K562 (cell line): ENCODE data around the gene PLEKHA8. TPM values are rescaled to one million over a fixed set of nuclear protein-coding genes. Genes with fewer than 3 reads are reported as not detected.

Experiments used
- ATF2 ChIP-seq: sonication (generic); formaldehyde crosslinking; IDR thresholded peaks from 2 replicates; pipeline ENCODE4 v1.8.1; 2022; ENCODE audit warnings: missing genetic modification reagents
- CBX2 ChIP-seq: fragments of 200-600 bp; sonication (generic); IDR thresholded peaks from one replicate; pipeline ENCODE4 v1.6.1; 2012; ENCODE audit warnings: mild to moderate bottlenecking, low read length, inconsistent platforms; ENCODE audit not compliant: insufficient read depth, poor library complexity, severe bottlenecking
- EP400 ChIP-seq: fragments of 450-650 bp; IDR thresholded peaks from 2 replicates; pipeline ENCODE4 v1.6.1; 2017; ENCODE audit warnings: antibody characterized with exemption, mild to moderate bottlenecking, moderate library complexity
- ERF ChIP-seq: fragments of 450-650 bp; formaldehyde crosslinking; IDR thresholded peaks from 2 replicates; pipeline ENCODE4 v1.4.0; 2020; ENCODE audit warnings: mild to moderate bottlenecking, mixed read lengths
- FOXJ3 ChIP-seq: sonication (generic); formaldehyde crosslinking; IDR thresholded peaks from 2 replicates; pipeline ENCODE4 v1.4.0; 2020; ENCODE audit warnings: mild to moderate bottlenecking, missing genetic modification reagents
- GABPB1 ChIP-seq: sonication (generic); formaldehyde crosslinking; IDR thresholded peaks from 2 replicates; pipeline ENCODE4 v1.8.0; 2022; ENCODE audit warnings: mild to moderate bottlenecking, missing genetic modification reagents
- GATA2 ChIP-seq: sonication (generic); formaldehyde crosslinking; IDR thresholded peaks from 2 replicates; pipeline ENCODE4 v1.4.0; 2020; ENCODE audit warnings: mild to moderate bottlenecking, missing genetic modification reagents
- HDAC6 ChIP-seq: IDR thresholded peaks from 2 replicates; pipeline ENCODE4 v1.6.1; 2012; ENCODE audit warnings: low read depth, mild to moderate bottlenecking, control low read depth, inconsistent platforms, low read length, moderate library complexity
- HDGF ChIP-seq: fragments of 450-650 bp; IDR thresholded peaks from 2 replicates; pipeline ENCODE4 v1.6.1; 2016
- HMGN3 ChIP-seq: IDR thresholded peaks from 2 replicates; pipeline ENCODE4 v1.6.1; 2011; ENCODE audit warnings: borderline replicate concordance, low read depth, mild to moderate bottlenecking, mixed read lengths, low read length; ENCODE audit not compliant: insufficient read length; ENCODE audit errors: extremely low read depth
- HNRNPUL1 ChIP-seq: fragments of 200-400 bp; formaldehyde crosslinking; IDR thresholded peaks from 2 replicates; pipeline ENCODE4 v1.6.1; 2017; ENCODE audit warnings: low read length
- LCOR ChIP-seq: sonication (generic); formaldehyde crosslinking; IDR thresholded peaks from 2 replicates; pipeline ENCODE4 v1.8.0; 2022; ENCODE audit warnings: mild to moderate bottlenecking, missing genetic modification reagents
- MCM3 ChIP-seq: fragments of 450-650 bp; IDR thresholded peaks from 2 replicates; pipeline ENCODE4 v1.6.1; 2016
- MEF2A ChIP-seq: IDR thresholded peaks from 2 replicates; pipeline ENCODE4 v1.6.1; 2011; ENCODE audit warnings: low read depth, mild to moderate bottlenecking, low read length, moderate library complexity; ENCODE audit not compliant: control insufficient read depth
- MTA1 ChIP-seq: fragments of 450-650 bp; IDR thresholded peaks from 2 replicates; pipeline ENCODE4 v1.6.1; 2017; ENCODE audit warnings: borderline replicate concordance
- NCOR1 ChIP-seq: fragments of 450-650 bp; IDR thresholded peaks from 2 replicates; pipeline ENCODE4 v1.6.1; 2016; ENCODE audit warnings: mild to moderate bottlenecking, moderate library complexity
- NFIC ChIP-seq: fragments of 450-650 bp; IDR thresholded peaks from 2 replicates; pipeline ENCODE4 v1.6.1; 2017; ENCODE audit warnings: mild to moderate bottlenecking, inconsistent platforms
- NFYB ChIP-seq: IDR thresholded peaks from 2 replicates; pipeline ENCODE4 v1.6.1; 2011; ENCODE audit warnings: mild to moderate bottlenecking, moderate library complexity; ENCODE audit not compliant: insufficient read length; ENCODE audit errors: extremely low read depth
- RBM39 ChIP-seq: fragments of 200-400 bp; formaldehyde crosslinking; optimal IDR thresholded peaks from 2 replicates; pipeline ENCODE3; 2018; ENCODE audit warnings: low read depth, low read length
- SNRNP70 ChIP-seq: fragments of 200-400 bp; formaldehyde crosslinking; optimal IDR thresholded peaks from 2 replicates; pipeline ENCODE3; 2017; ENCODE audit warnings: low read depth, low read length
- U2AF1 ChIP-seq: fragments of 200-400 bp; formaldehyde crosslinking; optimal IDR thresholded peaks from 2 replicates; pipeline ENCODE3; 2017; ENCODE audit warnings: mild to moderate bottlenecking, low read depth, low read length, moderate library complexity
- ZNF449 ChIP-seq: fragments of 250-450 bp; sonication (Bioruptor Pico); IDR thresholded peaks from 2 replicates; pipeline ENCODE4 v1.8.0; 2022; ENCODE audit warnings: moderate library complexity, mild to moderate bottlenecking, inconsistent platforms
- ZNF75A ChIP-seq: fragments of 450-650 bp; formaldehyde crosslinking; IDR thresholded peaks from 2 replicates; pipeline ENCODE4 v1.4.0; 2020; ENCODE audit warnings: mild to moderate bottlenecking
- ZNF79 ChIP-seq: fragments of 250-450 bp; sonication (Bioruptor Pico); IDR thresholded peaks from 2 replicates; pipeline ENCODE4 v1.4.0; 2020; ENCODE audit warnings: low read depth, mild to moderate bottlenecking, moderate library complexity
- polyA plus RNA-seq, 8 experiments: library from polyadenylated mRNA; depleted of rRNA in 4 of 8; stranded (reverse) in 5 of 8; unstranded in 3 of 8; fragments of >200 nt; fragmentation: Nextera tagmentation in 2 of 8; fragmentation: Illumina TruSeq in 1 of 8; extraction: Ambion mirVana in 2 of 8; extraction: Trizol in 1 of 8; gene quantifications; 2 replicates each; pipeline versions ENCODE4 v1.2.1 to v1.2.3, GENCODE V29; 2011 to 2014; ENCODE audit warnings: inconsistent platforms in 1 of 8, missing spikeins in 1 of 8
- total RNA-seq, 7 experiments: library from RNA; depleted of rRNA in 6 of 7; stranded (reverse); fragments of >200 nt in 6 of 7; fragmentation: Illumina TruSeq in 2 of 7; extraction: Trizol in 2 of 7; gene quantifications; 2 replicates each; pipeline versions ENCODE4 v1.2.1 to v1.2.3, GENCODE V29; 2011 to 2021; ENCODE audit warnings: low replicate concordance in 1 of 7
- TF ChIP-seq, protein P1 (sequence below): sonication (generic); formaldehyde crosslinking; IDR thresholded peaks from 2 replicates; pipeline ENCODE4 v1.8.0; 2022; ENCODE audit warnings: mild to moderate bottlenecking, low read depth, missing genetic modification reagents
- TF ChIP-seq, protein P2 (sequence below), 2 experiments: fragments of 450-650 bp; conservative IDR thresholded peaks; 2 replicates each; pipeline ENCODE4 v1.6.1; 2017; ENCODE audit warnings: mild to moderate bottlenecking in 2 of 2, moderate library complexity in 2 of 2

The PLEKHA8 gene
- total and polyA plus RNA-seq, 9 of the 15 experiments (the other 6 are each of a cell fraction or from before 2014, with no cell fraction given): 3.2 to 16.3 (median 11.8) TPM

GRCh38 chr7:30134611-30135300, 106.5 kb downstream of the PLEKHA8 start, which contains the start of gene MTURN (continued):
- TF ChIP-seq, protein P1, sequence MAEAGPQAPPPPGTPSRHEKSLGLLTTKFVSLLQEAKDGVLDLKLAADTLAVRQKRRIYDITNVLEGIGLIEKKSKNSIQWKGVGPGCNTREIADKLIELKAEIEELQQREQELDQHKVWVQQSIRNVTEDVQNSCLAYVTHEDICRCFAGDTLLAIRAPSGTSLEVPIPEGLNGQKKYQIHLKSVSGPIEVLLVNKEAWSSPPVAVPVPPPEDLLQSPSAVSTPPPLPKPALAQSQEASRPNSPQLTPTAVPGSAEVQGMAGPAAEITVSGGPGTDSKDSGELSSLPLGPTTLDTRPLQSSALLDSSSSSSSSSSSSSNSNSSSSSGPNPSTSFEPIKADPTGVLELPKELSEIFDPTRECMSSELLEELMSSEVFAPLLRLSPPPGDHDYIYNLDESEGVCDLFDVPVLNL: no peak
- TF ChIP-seq ZNF79 (CRISPR knock-in tag) (no peak), EP400 (no peak), RBM39 (no peak), FOXJ3 (CRISPR knock-in tag) (no peak), ERF (CRISPR knock-in tag) (no peak), MCM3 (no peak), NFIC (no peak), U2AF1 (no peak), NFYB (peak; percentile 89), LCOR (no peak), NCOR1 (no peak), GABPB1 (CRISPR knock-in tag) (no peak; the same call in 1 of the 2 replicates), MEF2A (no peak), HNRNPUL1 (no peak), ZNF75A (CRISPR knock-in tag) (no peak), SNRNP70 (no peak), ZNF449 (no peak), HDAC6 (no peak), CBX2 (no peak), GATA2 (CRISPR knock-in tag) (no peak), HDGF (no peak), HMGN3 (peak; percentile 44), MTA1 (no peak), ATF2 (CRISPR knock-in tag) (no peak)
- TF ChIP-seq, protein P2, sequence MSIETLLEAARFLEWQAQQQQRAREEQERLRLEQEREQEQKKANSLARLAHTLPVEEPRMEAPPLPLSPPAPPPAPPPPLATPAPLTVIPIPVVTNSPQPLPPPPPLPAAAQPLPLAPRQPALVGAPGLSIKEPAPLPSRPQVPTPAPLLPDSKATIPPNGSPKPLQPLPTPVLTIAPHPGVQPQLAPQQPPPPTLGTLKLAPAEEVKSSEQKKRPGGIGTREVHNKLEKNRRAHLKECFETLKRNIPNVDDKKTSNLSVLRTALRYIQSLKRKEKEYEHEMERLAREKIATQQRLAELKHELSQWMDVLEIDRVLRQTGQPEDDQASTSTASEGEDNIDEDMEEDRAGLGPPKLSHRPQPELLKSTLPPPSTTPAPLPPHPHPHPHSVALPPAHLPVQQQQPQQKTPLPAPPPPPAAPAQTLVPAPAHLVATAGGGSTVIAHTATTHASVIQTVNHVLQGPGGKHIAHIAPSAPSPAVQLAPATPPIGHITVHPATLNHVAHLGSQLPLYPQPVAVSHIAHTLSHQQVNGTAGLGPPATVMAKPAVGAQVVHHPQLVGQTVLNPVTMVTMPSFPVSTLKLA (conservative IDR thresholded peaks at IDR 0.05): no peak
